DOHH2 (cell line): ENCODE results near the gene KRT2.

Source experiments
- EZH2phosphoT487 ChIP-seq: fragments of 200-600 bp; sonication (generic); IDR thresholded peaks from 2 replicates; pipeline ENCODE4 v1.6.1; 2017; ENCODE audit warnings: borderline replicate concordance, mild to moderate bottlenecking, antibody characterized with exemption, low read length, moderate library complexity, mixed read lengths
- TF ChIP-seq, protein P1 (sequence below): fragments of 200-600 bp; sonication (generic); IDR thresholded peaks from one replicate; pipeline ENCODE4 v1.5.1; 2014; ENCODE audit warnings: antibody characterized with exemption, mild to moderate bottlenecking, low read depth, low read length; ENCODE audit not compliant: poor library complexity, severe bottlenecking

DNA sequence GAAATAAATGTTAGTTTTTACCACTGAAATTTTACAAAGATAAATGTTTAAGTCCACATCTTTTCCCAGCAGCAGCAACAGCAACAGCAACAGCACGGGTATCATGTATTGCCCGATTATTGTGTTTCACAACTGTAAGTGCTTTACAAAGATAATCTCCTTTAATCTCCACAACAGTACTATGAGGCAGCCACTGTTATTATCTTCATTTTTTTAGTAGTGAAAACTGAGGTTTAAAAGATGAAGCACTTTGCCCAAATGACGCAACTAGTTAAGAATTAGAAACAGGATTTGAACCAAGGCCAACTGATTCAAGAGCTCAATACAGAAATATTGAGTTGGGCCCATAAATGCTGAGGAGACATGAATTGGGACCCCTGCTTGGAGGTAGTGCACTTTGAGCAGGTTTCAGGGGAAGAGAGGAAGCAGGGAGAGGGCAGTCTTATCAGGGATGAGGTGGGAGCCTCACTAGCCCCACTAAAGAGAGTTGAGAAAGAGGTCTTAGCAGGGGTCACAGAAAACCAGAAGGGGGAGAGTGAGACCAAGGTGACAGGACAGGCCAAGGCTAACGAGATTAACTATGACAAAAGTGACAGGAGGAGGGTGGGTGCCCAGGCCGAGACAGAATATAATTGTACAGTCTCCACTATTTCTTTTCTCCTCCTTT lies 15.3 kb downstream of the KRT2 start:
- TF ChIP-seq, protein P1, sequence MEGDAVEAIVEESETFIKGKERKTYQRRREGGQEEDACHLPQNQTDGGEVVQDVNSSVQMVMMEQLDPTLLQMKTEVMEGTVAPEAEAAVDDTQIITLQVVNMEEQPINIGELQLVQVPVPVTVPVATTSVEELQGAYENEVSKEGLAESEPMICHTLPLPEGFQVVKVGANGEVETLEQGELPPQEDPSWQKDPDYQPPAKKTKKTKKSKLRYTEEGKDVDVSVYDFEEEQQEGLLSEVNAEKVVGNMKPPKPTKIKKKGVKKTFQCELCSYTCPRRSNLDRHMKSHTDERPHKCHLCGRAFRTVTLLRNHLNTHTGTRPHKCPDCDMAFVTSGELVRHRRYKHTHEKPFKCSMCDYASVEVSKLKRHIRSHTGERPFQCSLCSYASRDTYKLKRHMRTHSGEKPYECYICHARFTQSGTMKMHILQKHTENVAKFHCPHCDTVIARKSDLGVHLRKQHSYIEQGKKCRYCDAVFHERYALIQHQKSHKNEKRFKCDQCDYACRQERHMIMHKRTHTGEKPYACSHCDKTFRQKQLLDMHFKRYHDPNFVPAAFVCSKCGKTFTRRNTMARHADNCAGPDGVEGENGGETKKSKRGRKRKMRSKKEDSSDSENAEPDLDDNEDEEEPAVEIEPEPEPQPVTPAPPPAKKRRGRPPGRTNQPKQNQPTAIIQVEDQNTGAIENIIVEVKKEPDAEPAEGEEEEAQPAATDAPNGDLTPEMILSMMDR, result no peak
- no peak for TF ChIP-seq EZH2phosphoT487
